Stimulated activated CD8-positive, alpha-beta memory T cell treated with anti-CD3 and anti-CD28 coated beads, Interleukin-4, amount 100 ng/mL, for 4 hours (primary cell): ENCODE measurements around the gene DCDC1.

Experiments used
- DNase-seq, 2 donors: peaks; one replicate each; pipeline ENCODE4 v3.0.0-alpha.2; 2020; ENCODE audit warnings: low read depth in 2 of 2, low spot score in 1 of 2

DCDC1 gene

DNA sequence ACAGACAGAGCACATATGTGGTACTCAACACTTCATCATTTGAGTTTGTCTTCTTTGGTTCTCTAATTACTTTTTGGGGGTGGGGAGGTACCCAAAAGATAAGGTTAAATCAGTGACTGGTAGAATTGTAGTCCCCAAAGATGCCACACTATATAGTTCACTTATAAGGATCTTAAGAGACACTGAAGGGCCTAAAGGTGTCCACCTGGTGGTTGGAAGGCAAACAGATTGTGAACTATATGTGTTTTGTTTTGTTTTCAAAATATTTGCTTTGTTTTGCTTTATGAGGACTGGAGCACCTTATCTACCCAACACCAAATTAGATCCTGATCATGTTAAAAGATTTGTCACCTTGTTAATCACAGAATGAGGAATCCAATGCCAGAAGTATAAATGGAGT is 136.1 kb downstream of the DCDC1 start:
- DNase-seq, result no peak

DNA sequence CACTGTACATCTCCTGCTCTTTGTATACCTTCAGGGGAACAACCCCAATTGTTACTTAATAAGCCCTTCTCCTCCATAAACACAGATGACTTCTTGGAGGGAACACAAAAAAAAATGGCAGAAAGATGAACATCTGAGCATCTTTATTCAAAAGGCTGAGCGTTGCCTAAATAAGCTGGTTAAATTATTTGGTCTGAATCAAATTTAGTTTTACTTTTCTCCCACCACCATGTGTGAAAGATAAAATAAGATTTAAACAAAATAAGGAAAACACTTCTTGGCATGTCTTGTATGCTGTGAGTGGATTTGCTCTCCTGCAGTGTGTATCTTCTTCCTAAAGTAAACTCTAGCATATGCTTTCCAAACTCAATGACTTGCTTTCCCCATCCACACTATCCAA is 137.9 kb downstream of the DCDC1 start:
- no peak for DNase-seq

GRCh38 chr11:31218847-31219246 is 150.7 kb downstream of the DCDC1 start:
- no peak for DNase-seq

DNA sequence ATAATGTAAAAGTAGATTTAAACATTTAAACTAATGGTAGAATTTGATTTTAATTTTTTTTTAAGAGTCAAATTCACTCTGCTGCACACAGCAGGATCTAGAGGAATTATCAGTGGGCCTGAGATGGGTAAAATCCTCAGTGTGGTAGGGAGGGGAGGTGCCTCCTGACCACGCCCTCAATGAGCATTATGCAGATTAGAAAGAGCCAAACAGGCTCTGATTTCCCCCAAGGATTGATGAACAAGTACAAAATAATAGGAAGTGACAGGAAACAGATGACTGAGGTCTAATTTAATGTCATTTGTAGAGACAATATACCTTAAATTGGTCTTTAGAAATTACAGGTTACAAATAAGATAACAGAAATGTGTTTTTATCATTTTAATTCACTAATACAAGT is 155.2 kb downstream of the DCDC1 start:
- DNase-seq, result no peak

GRCh38 chr11:31199378-31199777 is 170.2 kb downstream of the DCDC1 start:
- no peak for DNase-seq

GRCh38 chr11:31173926-31174680 is 195.4 kb downstream of the DCDC1 start:
- DNase-seq, result no peak

- DNase-seq, result no peak
These were observed 208.8 kb downstream of the DCDC1 start for GRCh38 chr11:31160504-31161422.

DNA sequence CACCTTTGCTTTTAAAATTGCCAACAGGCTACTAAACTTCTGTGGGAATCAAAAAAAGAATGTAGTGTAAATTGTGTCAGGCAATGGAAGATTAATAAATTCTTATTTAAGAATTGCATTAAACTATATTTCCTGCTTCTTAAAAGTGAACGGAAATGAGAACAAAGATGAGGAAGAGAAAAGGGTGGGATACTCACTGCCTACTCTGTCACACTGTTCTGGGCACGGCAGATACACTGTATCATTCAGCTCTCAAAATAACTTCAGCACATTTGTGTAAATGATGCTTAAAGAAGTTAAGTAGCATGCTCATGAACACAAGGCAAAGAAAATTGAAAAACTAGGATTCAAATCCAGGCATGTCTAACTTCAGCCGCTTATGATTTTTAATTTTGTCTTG is 218.7 kb downstream of the DCDC1 start:
- DNase-seq, result no peak

DNA sequence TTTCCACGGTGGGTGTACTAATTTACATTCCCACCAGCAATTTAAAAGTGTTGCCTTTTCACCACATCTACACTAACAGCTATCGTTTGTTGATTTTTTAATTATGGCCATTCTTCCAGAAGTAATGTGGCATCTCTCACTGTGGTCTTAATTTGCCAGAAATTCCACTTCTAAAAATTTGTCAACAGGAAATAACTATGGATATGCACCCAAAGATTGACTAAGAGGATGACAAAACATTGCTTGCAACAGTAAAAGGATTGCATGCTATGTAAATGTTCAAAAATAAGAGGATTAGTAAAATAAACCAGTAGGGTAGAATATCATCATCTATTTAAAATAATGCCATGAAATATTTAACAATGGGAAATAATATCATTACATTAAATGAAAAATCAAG is 219.5 kb downstream of the DCDC1 start:
- no peak for DNase-seq

- DNase-seq, result no peak
These were observed 227.8 kb downstream of the DCDC1 start for GRCh38 chr11:31141789-31142188.

- no peak for DNase-seq
These were observed 230.1 kb downstream of the DCDC1 start for GRCh38 chr11:31139479-31139878.

- no peak for DNase-seq
These were observed 236.8 kb downstream of the DCDC1 start for GRCh38 chr11:31132531-31133421.

DNA sequence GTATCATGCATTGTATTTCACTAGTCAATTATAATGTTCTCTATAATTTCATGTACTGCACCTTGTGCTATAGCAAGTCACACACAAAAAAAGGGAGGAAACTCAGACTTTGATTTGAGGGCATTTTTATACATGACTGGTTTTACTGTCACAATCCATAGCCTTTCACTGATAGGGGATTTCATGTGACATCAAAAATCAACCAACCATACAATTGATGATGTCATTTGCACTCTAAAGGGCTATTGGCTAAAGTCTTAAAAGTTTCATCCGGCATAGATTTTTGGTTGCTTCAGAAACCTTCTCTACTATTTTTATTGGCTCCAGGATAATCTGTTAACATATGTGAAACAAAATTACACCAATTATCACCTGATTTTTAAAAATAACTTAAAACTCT is 237.8 kb downstream of the DCDC1 start:
- DNase-seq, result no peak

GRCh38 chr11:31127290-31127689 is 242.2 kb downstream of the DCDC1 start:
- DNase-seq, result no peak

GRCh38 chr11:31120428-31120827 is 249.1 kb downstream of the DCDC1 start:
- no peak for DNase-seq

DNA sequence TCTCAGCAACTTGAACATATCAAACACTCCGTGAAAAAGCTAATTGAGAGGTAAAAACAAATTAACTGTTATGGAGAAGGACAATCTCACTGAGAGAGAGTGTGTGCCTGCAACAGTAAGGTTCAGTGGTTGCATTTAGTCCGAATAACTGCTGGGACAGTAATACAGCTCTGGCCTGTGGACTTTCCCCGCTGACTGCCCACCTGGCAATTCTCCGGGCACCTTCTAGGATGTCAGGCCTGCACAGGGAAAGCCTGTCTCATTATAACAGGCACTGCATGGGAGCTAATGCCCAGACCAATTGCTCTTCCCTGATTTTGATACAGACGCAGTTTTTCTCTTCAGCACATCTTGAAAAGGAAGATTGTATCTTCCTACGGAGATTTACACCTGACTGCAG is 251.0 kb downstream of the DCDC1 start:
- no peak for DNase-seq

DNA sequence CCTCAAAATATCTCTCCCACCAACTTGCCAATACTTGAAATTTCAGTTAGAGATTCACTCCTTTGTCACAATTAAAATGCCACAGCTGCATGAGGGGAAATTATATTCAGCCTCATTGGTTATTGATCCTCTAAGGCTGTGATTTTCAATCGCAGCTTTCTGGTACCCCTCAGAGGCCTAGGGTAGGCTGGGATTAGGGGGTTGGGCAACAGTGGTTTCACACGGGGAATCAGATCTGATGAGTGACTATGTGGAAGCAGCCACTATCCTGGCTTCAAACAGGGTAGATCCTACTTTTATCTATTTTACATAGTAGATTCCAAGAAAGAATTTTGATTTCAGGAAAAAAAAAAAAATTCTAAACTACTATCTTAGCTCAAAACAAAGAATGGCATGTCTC is 252.5 kb downstream of the DCDC1 start:
- no peak for DNase-seq

DNA sequence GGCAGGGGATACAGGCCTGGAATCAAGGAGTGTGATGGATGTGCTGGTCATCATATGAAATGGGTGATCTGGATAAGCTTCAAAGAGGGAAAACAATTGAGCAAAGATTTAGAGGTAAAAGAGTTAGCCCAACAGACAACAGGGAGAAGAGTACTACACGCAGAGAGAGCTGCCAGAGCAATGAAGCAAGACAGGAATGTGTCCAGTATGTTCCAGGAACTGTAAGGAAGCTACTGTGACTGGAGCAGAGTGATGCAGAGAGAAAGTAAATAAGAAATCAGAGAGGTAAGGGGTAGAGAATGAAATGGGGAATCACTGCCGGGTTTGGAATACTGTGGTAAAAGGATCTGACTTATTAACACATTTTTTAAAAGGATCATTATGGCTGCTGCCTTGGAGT is 255.1 kb downstream of the DCDC1 start:
- DNase-seq, result no peak

DNA sequence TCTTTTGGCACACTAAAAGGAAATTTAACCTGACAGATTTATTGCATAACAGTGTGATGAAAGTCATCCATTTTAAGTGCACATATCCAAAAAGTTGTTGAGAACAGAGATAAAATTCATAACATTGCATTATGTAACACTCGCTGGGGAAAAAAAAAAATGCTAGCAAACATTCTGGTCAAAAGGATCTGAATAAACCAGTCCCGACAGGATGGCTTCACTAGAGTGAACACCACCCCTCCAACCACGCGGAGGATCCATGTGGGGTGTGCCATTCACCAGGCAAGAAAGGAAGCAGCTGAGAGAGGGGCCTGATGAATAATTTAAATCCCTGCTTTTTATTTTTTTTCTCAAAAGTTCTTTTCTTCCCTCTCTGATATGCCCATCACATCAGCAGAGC is 258.7 kb downstream of the DCDC1 start:
- DNase-seq, result no peak

DNA sequence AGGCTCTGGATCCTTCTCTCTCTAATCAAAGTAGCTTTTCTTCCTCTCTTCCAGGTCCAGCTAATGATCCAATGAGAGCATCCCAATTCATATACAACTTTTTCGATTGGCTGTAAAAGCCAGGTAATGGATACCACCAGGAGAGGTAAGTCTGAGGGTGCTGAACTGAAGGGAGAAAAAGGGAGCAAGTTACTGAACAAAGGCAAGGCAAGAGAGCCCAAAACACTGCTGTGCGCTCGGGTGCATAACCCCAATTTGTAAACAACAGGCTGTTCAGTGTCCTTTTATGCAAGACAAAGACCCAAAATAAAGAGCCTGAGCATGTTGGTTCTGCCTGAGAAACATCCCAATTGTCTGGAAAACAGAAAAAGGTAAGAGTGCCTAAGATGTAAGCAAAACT is 260.1 kb downstream of the DCDC1 start:
- DNase-seq, result no peak

- no peak for DNase-seq
These were observed 261.9 kb downstream of the DCDC1 start for GRCh38 chr11:31107649-31108048.
